Left lung (tissue), 14 donors: ENCODE results near the gene HRCT1. TPM values are rescaled to one million over a fixed set of nuclear protein-coding genes. Genes with fewer than 3 reads are reported as not detected.
A peak's percentile ranks its signal among the peaks of the same experiment; 100 is the strongest.

ENCODE experiments used
- ATAC-seq: fragments of 200-7000 bp; cut with Tn5 transposase; one replicate; pipeline ENCODE4 v1.9.1; 2020; ENCODE audit warnings: moderate library complexity
- DNase-seq, 4 donors: peaks; one replicate each; pipeline ENCODE4 v3.0.0-alpha.2; 2013 to 2020
- H3K27ac ChIP-seq, 2 donors: fragments of 200-600 bp; sonication (generic) in 1 of 2; one replicate each; pipeline versions ENCODE4 v1.5.0 to v1.8.0; 2020 to 2021
- H3K27me3 ChIP-seq, 2 donors: fragments of 200-600 bp; sonication (generic) in 1 of 2; one replicate each; pipeline versions ENCODE4 v1.5.0 to v1.8.0; 2020 to 2021
- H3K36me3 ChIP-seq, 2 donors: fragments of 200-600 bp; sonication (generic) in 1 of 2; one replicate each; pipeline versions ENCODE4 v1.5.0 to v1.8.0; 2020 to 2021
- H3K4me1 ChIP-seq, 2 donors: fragments of 200-600 bp; one replicate each; pipeline ENCODE4 v1.8.0; 2021
- H3K4me3 ChIP-seq, 2 donors: fragments of 200-600 bp; sonication (generic) in 1 of 2; one replicate each; pipeline versions ENCODE4 v1.5.0 to v1.8.0; 2020 to 2021; ENCODE audit warnings: mild to moderate bottlenecking in 1 of 2
- H3K9me3 ChIP-seq, 2 donors: fragments of 200-600 bp; sonication (generic) in 1 of 2; one replicate each; pipeline versions ENCODE4 v1.5.0 to v1.8.0; 2020 to 2021
- intact Hi-C, 2 donors: fragments of 100-400 bp; cut with DNase I; formaldehyde crosslinking; loops; one replicate each; pipeline versions ENCODE4 v1.11.2 to v1.14.2; 2022
- long read RNA-seq, 12 donors: library from polyadenylated mRNA in 2 of 12; unstranded in 2 of 12; transcript quantifications; one replicate each; pipeline ENCODE4 v2.0.0 and lab custom pipeline, GENCODE V29; 2019 to 2026
- polyA plus RNA-seq, 6 donors: library from polyadenylated mRNA; unstranded; fragments of 120-200 nt; gene quantifications; one replicate each; pipeline ENCODE4 v1.2.1, GENCODE V29; 2013; ENCODE audit not compliant: insufficient read length in 6 of 6
- total RNA-seq, 2 donors: library from RNA; stranded (reverse); fragmentation: NEBNext Ultra II Directional; extraction: Animal tissue kit (Norgen Biotek cat#: 25700); gene quantifications; one replicate each; pipeline ENCODE4 v1.2.1, GENCODE V29; 2021
- TF ChIP-seq, protein P1 (sequence below), 2 donors: fragments of 200-600 bp; sonication (generic) in 1 of 2; IDR thresholded peaks; one replicate each; pipeline versions ENCODE4 v1.5.0 to v1.8.0; 2021; ENCODE audit warnings: antibody characterized with exemption in 2 of 2
- donor health status: DM: no; HTN: yes; CAD: no.
- donor health status: DM: no; HTN: no; CAD: no.

Gene HRCT1
- total RNA-seq (1 to 10 TPM; 3.1 TPM), polyA plus RNA-seq (under 1 TPM in 5 of 6 donors, not detected in 1; 0.29 to 0.80 (median 0.55) TPM)
- long read RNA-seq, donor 1, partial matches to known transcripts = 0 of 3 reads
- long read RNA-seq, donor 1, other reads (novel, unspliced or antisense) = 0 of 3 reads
- long read RNA-seq, donor 2, partial matches to known transcripts = 0 of 1 reads
- long read RNA-seq, donor 2, other reads (novel, unspliced or antisense) = 0 of 1 reads
- long read RNA-seq, donor 3 = 0 reads
- long read RNA-seq, donor 4, partial matches to known transcripts = 0 of 2 reads
- long read RNA-seq, donor 4, other reads (novel, unspliced or antisense) = 0 of 2 reads
- long read RNA-seq, donor 5, partial matches to known transcripts = 0 of 3 reads
- long read RNA-seq, donor 5, other reads (novel, unspliced or antisense) = 0 of 3 reads
- long read RNA-seq, donor 6, partial matches to known transcripts = 0 of 4 reads
- long read RNA-seq, donor 6, other reads (novel, unspliced or antisense) = 0 of 4 reads
- long read RNA-seq, donor 7 = 0 reads
- long read RNA-seq, donor 8, partial matches to known transcripts = 0 of 1 reads
- long read RNA-seq, donor 8, other reads (novel, unspliced or antisense) = 0 of 1 reads
- long read RNA-seq, donor 9, partial matches to known transcripts = 0 of 1 reads
- long read RNA-seq, donor 9, other reads (novel, unspliced or antisense) = 0 of 1 reads
- long read RNA-seq, donor 10, partial matches to known transcripts = 0 of 1 reads
- long read RNA-seq, donor 10, other reads (novel, unspliced or antisense) = 0 of 1 reads
- long read RNA-seq, donor 11 = 0 reads
- long read RNA-seq, donor 12 = 0 reads

DNA sequence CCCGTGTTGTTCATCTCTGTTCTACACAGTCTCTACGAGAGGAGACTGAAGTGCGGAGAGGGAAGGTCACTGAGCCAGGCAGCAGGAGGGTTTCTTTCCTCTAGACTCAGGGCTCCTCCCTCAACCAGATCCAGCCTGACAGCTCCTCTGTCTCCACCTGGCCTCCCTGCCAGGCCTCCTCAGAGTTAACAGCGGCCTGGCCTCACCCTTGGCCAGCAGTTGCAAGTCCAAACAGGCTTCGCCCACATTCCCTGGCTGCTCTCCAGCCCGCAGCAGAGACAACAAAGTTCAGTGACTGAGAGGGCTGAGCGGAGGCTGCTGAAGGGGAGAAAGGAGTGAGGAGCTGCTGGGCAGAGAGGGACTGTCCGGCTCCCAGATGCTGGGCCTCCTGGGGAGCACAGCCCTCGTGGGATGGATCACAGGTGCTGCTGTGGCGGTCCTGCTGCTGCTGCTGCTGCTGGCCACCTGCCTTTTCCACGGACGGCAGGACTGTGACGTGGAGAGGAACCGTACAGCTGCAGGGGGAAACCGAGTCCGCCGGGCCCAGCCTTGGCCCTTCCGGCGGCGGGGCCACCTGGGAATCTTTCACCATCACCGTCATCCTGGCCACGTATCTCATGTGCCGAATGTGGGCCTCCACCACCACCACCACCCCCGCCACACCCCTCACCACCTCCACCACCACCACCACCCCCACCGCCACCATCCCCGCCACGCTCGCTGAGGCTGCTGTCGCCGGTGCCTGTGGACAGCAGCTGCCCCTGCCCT lies at the start of gene HRCT1:
Gene HRCT1 (plus strand): TSS at position 291 of the 768 bp plus-strand sequence. CDS start 86 bp downstream, at position 377.
- peak within 1 kb of the TSS; percentile 91 to 95 for H3K27ac ChIP-seq
- TF ChIP-seq, protein P1, sequence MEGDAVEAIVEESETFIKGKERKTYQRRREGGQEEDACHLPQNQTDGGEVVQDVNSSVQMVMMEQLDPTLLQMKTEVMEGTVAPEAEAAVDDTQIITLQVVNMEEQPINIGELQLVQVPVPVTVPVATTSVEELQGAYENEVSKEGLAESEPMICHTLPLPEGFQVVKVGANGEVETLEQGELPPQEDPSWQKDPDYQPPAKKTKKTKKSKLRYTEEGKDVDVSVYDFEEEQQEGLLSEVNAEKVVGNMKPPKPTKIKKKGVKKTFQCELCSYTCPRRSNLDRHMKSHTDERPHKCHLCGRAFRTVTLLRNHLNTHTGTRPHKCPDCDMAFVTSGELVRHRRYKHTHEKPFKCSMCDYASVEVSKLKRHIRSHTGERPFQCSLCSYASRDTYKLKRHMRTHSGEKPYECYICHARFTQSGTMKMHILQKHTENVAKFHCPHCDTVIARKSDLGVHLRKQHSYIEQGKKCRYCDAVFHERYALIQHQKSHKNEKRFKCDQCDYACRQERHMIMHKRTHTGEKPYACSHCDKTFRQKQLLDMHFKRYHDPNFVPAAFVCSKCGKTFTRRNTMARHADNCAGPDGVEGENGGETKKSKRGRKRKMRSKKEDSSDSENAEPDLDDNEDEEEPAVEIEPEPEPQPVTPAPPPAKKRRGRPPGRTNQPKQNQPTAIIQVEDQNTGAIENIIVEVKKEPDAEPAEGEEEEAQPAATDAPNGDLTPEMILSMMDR (IDR thresholded peaks at IDR 0.05) = no peak
- peak; percentile 62 for ATAC-seq
- no peaks in the 10 kb centered on the region for H3K36me3 ChIP-seq
- peaks cover 54 to 74% of the 10 kb centered on the region in 2 donors for H3K4me1 ChIP-seq
- no peak within 1 kb of the TSS for H3K4me3 ChIP-seq
- H3K27me3 ChIP-seq = peaks cover 0 to 6% of the 10 kb centered on the region in 2 donors
- DNase-seq = peak; percentile 73 to 92 (median 92)
- H3K9me3 ChIP-seq = no peaks in the 10 kb centered on the region
- intact Hi-C loops = loop anchor here in 1 of 2 donors (5.0 kb wide), 1 partner anchor 41 kb away; no protein-coding TSS in a partner anchor

DNA sequence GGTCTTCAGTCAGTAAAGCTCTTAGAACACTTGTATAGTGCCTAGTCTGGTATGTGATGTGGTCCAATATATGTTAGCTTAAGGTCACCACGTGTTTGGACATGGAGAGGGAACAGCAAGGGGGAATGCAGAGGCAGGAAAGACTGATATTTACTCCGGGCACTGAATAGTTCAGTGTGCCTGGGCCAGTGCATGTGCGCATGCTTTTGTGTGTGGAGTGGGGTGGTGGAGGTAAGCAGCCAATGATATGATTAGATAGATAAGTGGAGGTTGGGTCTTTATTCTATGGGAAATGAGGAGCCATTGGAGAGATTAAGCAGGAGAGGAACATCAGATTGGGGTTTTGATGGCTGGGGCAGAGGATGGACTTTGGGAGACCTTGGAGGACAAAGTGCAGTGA lies 49.8 kb upstream of the HRCT1 start:
- no peaks in the 10 kb centered on the region for H3K9me3 ChIP-seq
- peaks cover 0 to 62% of the 10 kb centered on the region in 2 donors for H3K27me3 ChIP-seq
- H3K4me1 ChIP-seq = no peaks in the 10 kb centered on the region
- no peak for DNase-seq
- ATAC-seq = no peak
- intact Hi-C loops = no loop called here
- no peak overlapping the region for H3K4me3 ChIP-seq
- H3K36me3 ChIP-seq = no peaks in the 10 kb centered on the region
- no peak overlapping the region for H3K27ac ChIP-seq
- TF ChIP-seq, protein P1 (IDR thresholded peaks at IDR 0.05) = no peak

DNA sequence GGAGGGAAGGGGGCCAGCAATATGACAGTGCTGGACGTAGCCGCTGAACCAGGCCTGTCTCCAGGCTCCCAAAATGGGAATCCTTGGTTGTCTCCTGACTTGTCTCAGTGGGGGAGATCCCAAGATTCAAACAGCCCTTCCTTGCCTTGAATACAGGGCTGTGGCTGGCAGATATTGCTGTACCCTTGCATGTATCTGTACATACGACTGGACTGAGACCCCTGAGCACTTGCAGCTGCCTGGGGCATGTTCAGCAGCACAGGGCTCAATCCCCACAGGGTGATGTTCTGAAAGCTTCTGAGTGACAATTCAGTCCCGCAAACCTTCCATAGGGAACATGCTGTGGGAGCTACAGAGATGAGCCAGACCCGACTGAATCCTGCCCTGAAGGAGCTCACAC lies 49.1 kb upstream of the HRCT1 start:
- no peaks in the 10 kb centered on the region for H3K9me3 ChIP-seq
- peaks cover 0 to 62% of the 10 kb centered on the region in 2 donors for H3K27me3 ChIP-seq

DNA sequence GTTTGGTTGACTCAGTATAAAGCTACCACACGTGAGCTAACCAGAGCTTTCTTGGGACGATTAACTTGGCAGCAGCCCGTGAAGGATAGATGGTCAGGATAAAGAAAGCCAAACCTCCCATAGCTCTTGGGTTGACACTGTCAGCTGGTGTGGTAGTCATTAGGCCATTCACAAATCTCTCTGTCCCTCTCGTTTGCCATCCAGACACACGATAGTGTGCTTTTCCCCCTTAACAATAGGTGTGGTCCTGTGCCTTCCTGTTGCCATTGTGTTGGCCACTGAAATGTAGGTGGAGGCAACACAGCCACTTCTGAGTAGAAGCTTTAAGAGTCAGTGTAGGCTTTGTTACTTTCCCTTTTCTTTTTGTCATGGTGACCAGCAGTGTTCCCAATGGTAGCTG lies 47.5 kb upstream of the HRCT1 start:
- Histone ChIP-seq H3K27me3 (peaks cover 0 to 61% of the 10 kb centered on the region in 2 donors), H3K36me3 (no peaks in the 10 kb centered on the region), H3K27ac (no peak overlapping the region), H3K9me3 (no peaks in the 10 kb centered on the region), H3K4me1 (no peaks in the 10 kb centered on the region), H3K4me3 (no peak overlapping the region)
- no peak for ATAC-seq
- no peak for DNase-seq
- TF ChIP-seq, protein P1 (IDR thresholded peaks at IDR 0.05) = no peak
- intact Hi-C loops = no loop called here

More for the DNA sequence above, 49.1 kb upstream of the HRCT1 start:
- TF ChIP-seq, protein P1 (IDR thresholded peaks at IDR 0.05) = no peak
- Histone ChIP-seq H3K4me1 (no peaks in the 10 kb centered on the region), H3K27ac (no peak overlapping the region), H3K36me3 (no peaks in the 10 kb centered on the region), H3K4me3 (no peak overlapping the region)
- intact Hi-C loops = no loop called here
- DNase-seq (no peak), ATAC-seq (no peak)
